H1 (cell line): Measurements from ENCODE around the gene STARD13.

Source experiments
- CTCF ChIP-seq, 3 experiments: IDR thresholded peaks; 1 replicate in 2 of 3; 2 replicates in 1 of 3; pipeline versions ENCODE4 v1.5.1 to v1.6.1; 2011; ENCODE audit warnings: low read length in 3 of 3, mild to moderate bottlenecking in 3 of 3, inconsistent platforms in 2 of 3, low read depth in 1 of 3, moderate library complexity in 1 of 3; ENCODE audit not compliant: insufficient read depth in 1 of 3; ENCODE audit errors: control extremely low read depth in 1 of 3
- EGR1 ChIP-seq: IDR thresholded peaks from 2 replicates; pipeline ENCODE4 v1.6.1; 2011; ENCODE audit warnings: low read depth, low read length, borderline replicate concordance
- EP300 ChIP-seq, 2 experiments: IDR thresholded peaks; 1 replicate in 1 of 2; 2 replicates in 1 of 2; pipeline ENCODE4 v1.6.1; 2011 to 2012; ENCODE audit warnings: low read depth in 2 of 2, low read length in 2 of 2, mild to moderate bottlenecking in 2 of 2, borderline replicate concordance in 1 of 2, inconsistent platforms in 1 of 2, moderate library complexity in 1 of 2
- EZH2 ChIP-seq: fragments of 200-600 bp; sonication (generic); IDR thresholded peaks from 2 replicates; pipeline ENCODE4 v1.7.1; 2012; ENCODE audit warnings: low read depth, mild to moderate bottlenecking, moderate library complexity, low read length, inconsistent platforms; ENCODE audit not compliant: severe bottlenecking
- PHF8 ChIP-seq: fragments of 200-600 bp; sonication (generic); conservative IDR thresholded peaks from 2 replicates; pipeline ENCODE4 v1.7.1; 2012; ENCODE audit warnings: low read depth, mild to moderate bottlenecking, inconsistent platforms, low read length, moderate library complexity
- POLR2A ChIP-seq, 2 experiments: IDR thresholded peaks; 1 replicate in 1 of 2; 2 replicates in 1 of 2; pipeline ENCODE4 v1.6.1; 2011; ENCODE audit warnings: low read depth in 2 of 2, low read length in 2 of 2, mild to moderate bottlenecking in 2 of 2; ENCODE audit errors: control extremely low read depth in 1 of 2
- RNF2 ChIP-seq: fragments of 200-900, 300-1000 bp; sonication (generic); IDR thresholded peaks from 2 replicates; pipeline ENCODE4 v1.7.1; 2016; ENCODE audit warnings: borderline replicate concordance, low read depth, mild to moderate bottlenecking, antibody characterized with exemption, low read length; ENCODE audit not compliant: poor library complexity, severe bottlenecking; ENCODE audit errors: missing control alignments
- ZNF274 ChIP-seq: IDR thresholded peaks from 2 replicates; pipeline ENCODE4 v1.7.0; 2012; ENCODE audit warnings: low read length, borderline replicate concordance; ENCODE audit errors: extremely low read depth
- TF ChIP-seq, protein P1 (sequence below): IDR thresholded peaks from 2 replicates; pipeline ENCODE4 v1.6.1; 2012; ENCODE audit warnings: low read length, inconsistent platforms
- TF ChIP-seq, protein P2 (sequence below): IDR thresholded peaks from 2 replicates; pipeline ENCODE4 v1.6.1; 2012; ENCODE audit warnings: inconsistent platforms

DNA sequence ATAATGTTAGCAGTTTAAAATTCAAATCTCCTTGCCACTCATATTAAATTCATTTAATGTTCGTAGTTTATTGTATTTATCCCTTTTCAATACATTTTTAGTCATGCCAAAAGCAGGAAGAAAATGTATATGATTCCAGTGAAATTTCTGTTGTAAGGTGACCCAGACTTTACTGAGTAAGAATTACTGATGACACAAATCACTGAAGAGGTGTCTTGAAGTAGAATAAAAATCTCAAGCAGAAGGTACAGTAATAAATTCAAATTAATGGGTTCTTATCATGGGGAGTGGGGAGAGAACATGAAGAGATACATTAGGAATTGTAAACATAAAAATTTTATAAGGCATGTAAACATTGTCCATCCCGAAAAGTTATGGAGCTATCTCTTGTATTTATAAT is 19.9 kb downstream of the STARD13 start:
- TF ChIP-seq CTCF (IDR thresholded peaks at IDR 0.05; ENCODE audit: control extremely low read depth in 1 of 3, insufficient read depth in 1 of 3, low read depth in 1 of 3, low read length in 3 of 3) = no peak
- TF ChIP-seq ZNF274 = no peak
- no peak for TF ChIP-seq PHF8
- TF ChIP-seq POLR2A (IDR thresholded peaks at IDR 0.05; ENCODE audit: control extremely low read depth in 1 of 2, low read depth in 2 of 2, low read length in 2 of 2) = no peak
- TF ChIP-seq, protein P1, sequence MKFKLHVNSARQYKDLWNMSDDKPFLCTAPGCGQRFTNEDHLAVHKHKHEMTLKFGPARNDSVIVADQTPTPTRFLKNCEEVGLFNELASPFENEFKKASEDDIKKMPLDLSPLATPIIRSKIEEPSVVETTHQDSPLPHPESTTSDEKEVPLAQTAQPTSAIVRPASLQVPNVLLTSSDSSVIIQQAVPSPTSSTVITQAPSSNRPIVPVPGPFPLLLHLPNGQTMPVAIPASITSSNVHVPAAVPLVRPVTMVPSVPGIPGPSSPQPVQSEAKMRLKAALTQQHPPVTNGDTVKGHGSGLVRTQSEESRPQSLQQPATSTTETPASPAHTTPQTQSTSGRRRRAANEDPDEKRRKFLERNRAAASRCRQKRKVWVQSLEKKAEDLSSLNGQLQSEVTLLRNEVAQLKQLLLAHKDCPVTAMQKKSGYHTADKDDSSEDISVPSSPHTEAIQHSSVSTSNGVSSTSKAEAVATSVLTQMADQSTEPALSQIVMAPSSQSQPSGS = no peak
- TF ChIP-seq EZH2 = no peak
- TF ChIP-seq RNF2 = no peak
- TF ChIP-seq EGR1 = no peak
- TF ChIP-seq, protein P2, sequence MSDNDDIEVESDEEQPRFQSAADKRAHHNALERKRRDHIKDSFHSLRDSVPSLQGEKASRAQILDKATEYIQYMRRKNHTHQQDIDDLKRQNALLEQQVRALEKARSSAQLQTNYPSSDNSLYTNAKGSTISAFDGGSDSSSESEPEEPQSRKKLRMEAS = no peak
- TF ChIP-seq EP300 (IDR thresholded peaks at IDR 0.05; ENCODE audit: borderline replicate concordance in 1 of 2, low read depth in 2 of 2, low read length in 2 of 2) = no peak
